ENCODE data around the gene JMJD8.

Gene JMJD8

DNA sequence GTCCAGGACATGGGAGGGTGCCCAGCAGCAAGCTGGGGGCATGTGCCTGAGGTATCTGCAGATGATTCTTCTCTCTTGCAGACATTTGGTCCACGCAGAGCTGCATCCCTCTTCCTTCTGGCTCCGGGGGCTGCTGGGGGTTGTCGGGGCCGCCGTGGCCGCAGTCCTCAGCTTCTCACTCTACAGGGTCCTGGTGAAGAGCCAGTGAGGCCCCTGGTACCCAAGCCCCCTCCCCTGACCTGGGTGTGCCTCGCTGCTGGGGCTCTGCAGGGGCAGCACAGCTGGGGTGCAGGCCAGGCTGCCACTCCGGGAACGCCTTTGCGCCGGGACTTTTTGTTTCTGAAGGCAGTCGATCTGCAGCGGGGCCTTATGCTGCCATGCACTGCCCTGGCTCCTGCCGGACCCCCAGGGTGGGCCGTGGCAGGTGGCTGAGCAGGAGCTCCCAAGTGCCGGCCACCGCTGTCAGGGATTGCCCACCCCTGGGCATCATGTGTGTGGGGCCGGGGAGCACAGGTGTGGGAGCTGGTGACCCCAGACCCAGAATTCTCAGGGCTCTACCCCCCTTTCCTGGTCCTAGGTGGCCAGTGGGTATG, 10.6 kb downstream of the JMJD8 start:
- no peak overlapping the region for H3K4me2 ChIP-seq (ENCODE audit: low read depth, low read length, poor library complexity, severe bottlenecking)
- no peaks in the 10 kb centered on the region for H3K9me2 ChIP-seq (replicated peaks; ENCODE audit: insufficient read depth, low read length)
- H3K79me2 ChIP-seq (ENCODE audit: insufficient read depth, low read length): peaks cover 3% of the 10 kb centered on the region; the same call in 1 of the 2 replicates
- H4K20me1 ChIP-seq (ENCODE audit: low read depth, low read length): no peaks in the 10 kb centered on the region
- H3K27me3 ChIP-seq (ENCODE audit: low read length): no peaks in the 10 kb centered on the region
- no peak overlapping the region for H3K9ac ChIP-seq (ENCODE audit: low read length)
- TF ChIP-seq CTCF (IDR thresholded peaks at IDR 0.05; ENCODE audit: insufficient read depth, low read length, poor library complexity, severe bottlenecking): no peak
- no peak for TF ChIP-seq EZH2phosphoT487 (conservative IDR thresholded peaks at IDR 0.05; ENCODE audit: low read length)
- H3K27ac ChIP-seq (ENCODE audit: low read depth, low read length): no peak overlapping the region
- no peak overlapping the region for H3K4me3 ChIP-seq (ENCODE audit: insufficient read depth, low read length, poor library complexity, severe bottlenecking)
- H3F3A ChIP-seq (ENCODE audit: insufficient read depth): no peaks in the 10 kb centered on the region
- no peaks in the 10 kb centered on the region for H3K36me3 ChIP-seq (ENCODE audit: low read length)
- no peak overlapping the region for H2AFZ ChIP-seq (ENCODE audit: low read depth, low read length, severe bottlenecking)
- H3K9me3 ChIP-seq (ENCODE audit: insufficient read depth, low read length): no peaks in the 10 kb centered on the region

- H3K4me2 ChIP-seq (ENCODE audit: low read depth, low read length, poor library complexity, severe bottlenecking): no peak overlapping the region
- no peak overlapping the region for H3K4me3 ChIP-seq (ENCODE audit: insufficient read depth, low read length, poor library complexity, severe bottlenecking)
- no peak overlapping the region for H3K27ac ChIP-seq (ENCODE audit: low read depth, low read length)
- no peaks in the 10 kb centered on the region for H4K20me1 ChIP-seq (ENCODE audit: low read depth, low read length)
- no peaks in the 10 kb centered on the region for H3K36me3 ChIP-seq (ENCODE audit: low read length)
- H3K9ac ChIP-seq (ENCODE audit: low read length): no peak overlapping the region
- peaks cover 8% of the 10 kb centered on the region; the same call in 1 of the 2 replicates for H3K79me2 ChIP-seq (ENCODE audit: insufficient read depth, low read length)
- no peaks in the 10 kb centered on the region for H3K27me3 ChIP-seq (ENCODE audit: low read length)
- TF ChIP-seq EZH2phosphoT487 (conservative IDR thresholded peaks at IDR 0.05; ENCODE audit: low read length) (no peak), CTCF (IDR thresholded peaks at IDR 0.05; ENCODE audit: insufficient read depth, low read length, poor library complexity, severe bottlenecking) (no peak)
- H3K9me3 ChIP-seq (ENCODE audit: insufficient read depth, low read length): no peaks in the 10 kb centered on the region
- no peaks in the 10 kb centered on the region for H3F3A ChIP-seq (ENCODE audit: insufficient read depth)
- no peaks in the 10 kb centered on the region for H3K9me2 ChIP-seq (replicated peaks; ENCODE audit: insufficient read depth, low read length)
- H2AFZ ChIP-seq (ENCODE audit: low read depth, low read length, severe bottlenecking): no peak overlapping the region
These were observed 11.3 kb downstream of the JMJD8 start for GRCh38 chr16:672851-673250.

- H3K36me3 ChIP-seq (ENCODE audit: low read length): no peaks in the 10 kb centered on the region
- H3F3A ChIP-seq (ENCODE audit: insufficient read depth): no peaks in the 10 kb centered on the region
These were observed 11.8 kb downstream of the JMJD8 start for GRCh38 chr16:672371-672770.

More at GRCh38 chr16:672371-672770, 11.8 kb downstream of the JMJD8 start:
- H4K20me1 ChIP-seq (ENCODE audit: low read depth, low read length): no peaks in the 10 kb centered on the region
- no peak overlapping the region for H3K4me2 ChIP-seq (ENCODE audit: low read depth, low read length, poor library complexity, severe bottlenecking)
- H3K27me3 ChIP-seq (ENCODE audit: low read length): no peaks in the 10 kb centered on the region
- H3K9ac ChIP-seq (ENCODE audit: low read length): no peak overlapping the region
- no peaks in the 10 kb centered on the region for H3K9me3 ChIP-seq (ENCODE audit: insufficient read depth, low read length)
- H2AFZ ChIP-seq (ENCODE audit: low read depth, low read length, severe bottlenecking): no peak overlapping the region
- H3K79me2 ChIP-seq (ENCODE audit: insufficient read depth, low read length): peaks cover 8% of the 10 kb centered on the region; the same call in 1 of the 2 replicates
- no peak overlapping the region for H3K4me3 ChIP-seq (ENCODE audit: insufficient read depth, low read length, poor library complexity, severe bottlenecking)
- no peak for TF ChIP-seq EZH2phosphoT487 (conservative IDR thresholded peaks at IDR 0.05; ENCODE audit: low read length)
- no peak for TF ChIP-seq CTCF (IDR thresholded peaks at IDR 0.05; ENCODE audit: insufficient read depth, low read length, poor library complexity, severe bottlenecking)
- no peaks in the 10 kb centered on the region for H3K9me2 ChIP-seq (replicated peaks; ENCODE audit: insufficient read depth, low read length)
- no peak overlapping the region for H3K27ac ChIP-seq (ENCODE audit: low read depth, low read length)

All from SU-DHL-6 (cell line).